ENCODE measurements around the gene ADAMTS3.
"Not testable (repeated sequence)": the region's sequence is repeated elsewhere in the genome, so short reads cannot be mapped to it uniquely, and the experiment has no call there.

ADAMTS3 gene

GRCh38 chr4:72552447-72552846 is 16.6 kb downstream of the ADAMTS3 start:
- no peak for DNase-seq

GRCh38 chr4:72546456-72546855 is 22.6 kb downstream of the ADAMTS3 start:
- DNase-seq, result no peak

- not testable (repeated sequence) for DNase-seq
These were observed 28.3 kb downstream of the ADAMTS3 start for GRCh38 chr4:72540694-72541093.

- no peak for DNase-seq
These were observed 31.0 kb downstream of the ADAMTS3 start for GRCh38 chr4:72538006-72538405.

- no peak for DNase-seq
These were observed 32.6 kb downstream of the ADAMTS3 start for GRCh38 chr4:72536443-72536842.

GRCh38 chr4:72531768-72532290 is 37.2 kb downstream of the ADAMTS3 start:
- no peak for DNase-seq

GRCh38 chr4:72531322-72531721 is 37.7 kb downstream of the ADAMTS3 start:
- no peak for DNase-seq

GRCh38 chr4:72529148-72529822 is 39.7 kb downstream of the ADAMTS3 start:
- no peak for DNase-seq

GRCh38 chr4:72527038-72527646 is 41.9 kb downstream of the ADAMTS3 start:
- DNase-seq, result no peak

GRCh38 chr4:72525938-72526337 is 43.1 kb downstream of the ADAMTS3 start:
- no peak for DNase-seq

- DNase-seq, result no peak
These were observed 46.6 kb downstream of the ADAMTS3 start for GRCh38 chr4:72522440-72522839.

- no peak for DNase-seq
These were observed 55.8 kb downstream of the ADAMTS3 start for GRCh38 chr4:72513227-72513626.

- no peak for DNase-seq
These were observed 61.1 kb downstream of the ADAMTS3 start for GRCh38 chr4:72507860-72508419.

GRCh38 chr4:72507167-72507566 is 61.9 kb downstream of the ADAMTS3 start:
- DNase-seq, result no peak

- DNase-seq, result no peak
These were observed 63.7 kb downstream of the ADAMTS3 start for GRCh38 chr4:72505314-72505744.

- DNase-seq, result no peak
These were observed 68.8 kb downstream of the ADAMTS3 start for GRCh38 chr4:72500214-72500613.

- no peak for DNase-seq
These were observed 72.9 kb downstream of the ADAMTS3 start for GRCh38 chr4:72496119-72496518.

GRCh38 chr4:72494156-72494555 is 74.9 kb downstream of the ADAMTS3 start:
- no peak for DNase-seq

- no peak for DNase-seq
These were observed 79.8 kb downstream of the ADAMTS3 start for GRCh38 chr4:72489267-72489666.

- DNase-seq, result no peak
These were observed 82.0 kb downstream of the ADAMTS3 start for GRCh38 chr4:72486991-72487390.

GRCh38 chr4:72484981-72485380 is 84.0 kb downstream of the ADAMTS3 start:
- DNase-seq, result no peak

GRCh38 chr4:72473434-72473900 is 95.6 kb downstream of the ADAMTS3 start:
- no peak for DNase-seq

- DNase-seq, result no peak
These were observed 97.2 kb downstream of the ADAMTS3 start for GRCh38 chr4:72471816-72472215.

GRCh38 chr4:72468904-72469502 is 100.0 kb downstream of the ADAMTS3 start:
- no peak for DNase-seq
